Placental pericyte (primary cell): ENCODE measurements around the gene TCF15. TPM values are rescaled to one million over a fixed set of nuclear protein-coding genes. Genes with fewer than 3 reads are reported as not detected.

Experiments used
- total RNA-seq: library from RNA; depleted of rRNA; stranded (reverse); fragments of >200 nt; gene quantifications from 2 replicates; pipeline ENCODE4 v1.2.3, GENCODE V29; 2012

The TCF15 gene
- not detected in 2 replicates for total RNA-seq

GRCh38 chr20:610130-611046, at the start of gene TCF15:
Gene TCF15, minus strand, starts transcription at chr20:610309. Its CDS starts 72 bp downstream, at chr20:610237.

GRCh38 chr20:653110-653589, 43.0 kb upstream of the TCF15 start, which contains the start of gene SRXN1:
Gene SRXN1, minus strand, starts transcription at chr20:653200. Its CDS starts 15 bp downstream, at chr20:653185.

Other genes starting within 250 kb of the TCF15 start
- 57.0 and 452 TPM in 2 replicates for gene TRIB3, start 229.5 kb downstream of the TCF15 start, total RNA-seq
- gene RBCK1, start 202.0 kb downstream of the TCF15 start, total RNA-seq, result 92.9 and 122 TPM in 2 replicates
- gene TBC1D20, start 147.8 kb downstream of the TCF15 start, total RNA-seq, result 52.0 and 63.9 TPM in 2 replicates
- gene CSNK2A1, start 66.5 kb downstream of the TCF15 start, total RNA-seq, result 111 and 156 TPM in 2 replicates
- gene SRXN1, start 42.9 kb upstream of the TCF15 start, total RNA-seq, result 47.9 and 75.0 TPM in 2 replicates
- gene SCRT2, start 65.5 kb upstream of the TCF15 start, total RNA-seq, result not detected in 2 replicates
- gene SLC52A3, start 158.2 kb upstream of the TCF15 start, total RNA-seq, result not detected in 2 replicates
- 1.5 and 7.2 TPM in 2 replicates for gene FAM110A, start 223.4 kb upstream of the TCF15 start, total RNA-seq